ENCODE results near the gene QTRT2.

QTRT2 gene

GRCh38 chr3:114127517-114127916, 71.0 kb downstream of the QTRT2 start:
- no peak for DNase-seq

GRCh38 chr3:114128231-114128630, 71.7 kb downstream of the QTRT2 start:
- no peak for DNase-seq

GRCh38 chr3:114128826-114129225, 72.3 kb downstream of the QTRT2 start:
- no peak for DNase-seq

- DNase-seq, result no peak
These were observed 76.0 kb downstream of the QTRT2 start for GRCh38 chr3:114132500-114132899.

- no peak for DNase-seq
These were observed 77.4 kb downstream of the QTRT2 start for GRCh38 chr3:114133947-114134346.
